GM12801 (cell line): ENCODE results near the gene BMPR1A.

ENCODE experiments used
- TF ChIP-seq, protein P1 (sequence below): IDR thresholded peaks from one replicate; pipeline ENCODE4 v1.5.1; 2011; ENCODE audit warnings: control low read depth; ENCODE audit not compliant: insufficient read length; ENCODE audit errors: extremely low read depth

The BMPR1A gene

DNA sequence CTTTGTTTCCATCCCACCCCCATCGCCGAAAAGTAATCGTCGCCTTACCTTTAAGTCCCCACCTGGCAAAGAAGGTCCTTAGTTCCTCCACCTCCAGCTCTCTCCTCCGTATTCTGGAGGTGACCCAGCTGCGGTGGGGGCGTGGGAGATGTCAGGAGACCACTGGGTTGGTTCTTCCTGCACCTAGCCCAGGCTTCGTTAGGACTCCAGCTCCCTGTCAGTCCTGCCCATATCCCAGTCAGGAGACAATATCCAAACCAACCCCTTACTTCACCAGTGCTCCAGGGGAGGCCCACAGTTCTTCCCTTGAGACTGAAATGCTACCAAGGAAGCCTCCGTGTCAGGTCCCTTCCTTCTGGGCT is 212.6 kb downstream of the BMPR1A start:
- TF ChIP-seq, protein P1, sequence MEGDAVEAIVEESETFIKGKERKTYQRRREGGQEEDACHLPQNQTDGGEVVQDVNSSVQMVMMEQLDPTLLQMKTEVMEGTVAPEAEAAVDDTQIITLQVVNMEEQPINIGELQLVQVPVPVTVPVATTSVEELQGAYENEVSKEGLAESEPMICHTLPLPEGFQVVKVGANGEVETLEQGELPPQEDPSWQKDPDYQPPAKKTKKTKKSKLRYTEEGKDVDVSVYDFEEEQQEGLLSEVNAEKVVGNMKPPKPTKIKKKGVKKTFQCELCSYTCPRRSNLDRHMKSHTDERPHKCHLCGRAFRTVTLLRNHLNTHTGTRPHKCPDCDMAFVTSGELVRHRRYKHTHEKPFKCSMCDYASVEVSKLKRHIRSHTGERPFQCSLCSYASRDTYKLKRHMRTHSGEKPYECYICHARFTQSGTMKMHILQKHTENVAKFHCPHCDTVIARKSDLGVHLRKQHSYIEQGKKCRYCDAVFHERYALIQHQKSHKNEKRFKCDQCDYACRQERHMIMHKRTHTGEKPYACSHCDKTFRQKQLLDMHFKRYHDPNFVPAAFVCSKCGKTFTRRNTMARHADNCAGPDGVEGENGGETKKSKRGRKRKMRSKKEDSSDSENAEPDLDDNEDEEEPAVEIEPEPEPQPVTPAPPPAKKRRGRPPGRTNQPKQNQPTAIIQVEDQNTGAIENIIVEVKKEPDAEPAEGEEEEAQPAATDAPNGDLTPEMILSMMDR = no peak

DNA sequence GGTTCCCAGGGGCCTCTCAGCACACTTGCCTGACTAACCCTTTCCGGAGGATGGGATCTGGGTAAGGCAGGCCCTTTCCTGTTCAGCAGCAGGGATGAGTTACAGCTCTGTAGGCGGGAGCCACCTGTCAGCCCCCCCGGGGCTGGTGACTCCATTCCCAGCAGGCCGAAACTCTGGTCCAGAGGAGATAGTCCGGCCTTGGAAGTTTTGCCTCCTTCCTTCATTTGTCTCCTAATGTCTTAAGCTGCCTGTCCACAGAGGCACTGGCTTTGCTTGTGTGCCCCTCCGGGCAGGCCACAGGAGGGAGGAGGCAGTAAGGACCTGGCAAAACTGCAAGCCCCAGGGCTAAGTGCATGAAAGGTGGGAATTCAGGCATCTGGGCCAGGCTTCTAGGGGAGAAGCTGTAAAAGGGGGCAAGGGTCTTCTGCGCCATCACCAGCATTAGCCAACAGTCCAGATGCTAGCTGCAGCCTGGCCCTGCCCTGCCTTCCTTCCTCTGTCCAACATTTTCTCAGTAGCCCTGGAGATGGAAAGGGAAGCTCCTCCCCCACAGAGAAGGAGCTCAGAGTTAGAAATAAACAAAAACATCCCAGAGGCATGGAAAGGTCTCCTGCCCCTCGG is 213.1 kb downstream of the BMPR1A start:
- TF ChIP-seq, protein P1 = no peak

DNA sequence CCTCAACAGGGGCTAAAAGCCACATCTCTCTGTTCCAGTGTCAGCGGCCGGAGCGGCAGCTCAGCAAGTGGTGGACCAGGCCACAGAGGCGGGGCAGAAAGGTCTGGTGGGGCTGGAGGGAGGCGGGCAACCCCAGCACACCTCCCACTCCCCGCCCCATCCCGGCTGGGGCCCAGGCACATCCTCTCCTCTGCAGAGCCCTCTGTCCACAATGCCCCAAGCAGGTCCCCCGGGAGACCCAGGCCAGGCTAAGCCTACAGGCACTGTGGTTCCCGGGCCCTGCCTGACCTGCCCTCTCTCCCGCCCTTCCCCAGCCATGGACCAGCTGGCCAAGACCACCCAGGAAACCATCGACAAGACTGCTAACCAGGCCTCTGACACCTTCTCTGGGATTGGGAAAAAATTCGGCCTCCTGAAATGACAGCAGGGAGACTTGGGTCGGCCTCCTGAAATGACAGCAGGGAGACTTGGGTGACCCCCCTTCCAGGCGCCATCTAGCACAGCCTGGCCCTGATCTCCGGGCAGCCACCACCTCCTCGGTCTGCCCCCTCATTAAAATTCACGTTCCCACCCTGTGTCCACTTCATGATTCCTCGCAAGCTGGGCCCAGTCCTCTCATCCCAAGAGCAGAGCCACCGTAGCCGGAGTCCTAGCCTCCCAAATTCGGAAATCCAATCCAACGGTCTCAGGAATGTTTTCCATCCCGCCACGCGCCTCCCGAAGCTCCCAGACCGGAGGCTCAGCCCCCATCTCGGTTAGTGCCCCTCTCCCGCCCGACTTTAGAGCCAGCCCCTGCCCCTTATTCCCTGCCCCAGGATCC is 214.0 kb downstream of the BMPR1A start:
- TF ChIP-seq, protein P1 = no peak

DNA sequence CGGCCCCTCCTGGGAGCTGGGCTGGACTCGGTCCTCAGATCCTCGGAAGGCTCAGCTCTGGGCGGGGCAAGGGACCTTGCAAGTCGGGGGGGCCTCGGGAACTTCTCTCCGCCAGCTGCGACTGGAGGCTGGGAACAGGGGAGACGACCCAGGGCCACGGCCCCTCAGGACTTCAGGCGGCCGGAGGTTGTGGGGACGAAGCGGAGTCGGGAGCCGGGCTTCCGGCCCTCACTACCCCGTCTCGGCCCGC is 214.5 kb downstream of the BMPR1A start:
- TF ChIP-seq, protein P1 = no peak

DNA sequence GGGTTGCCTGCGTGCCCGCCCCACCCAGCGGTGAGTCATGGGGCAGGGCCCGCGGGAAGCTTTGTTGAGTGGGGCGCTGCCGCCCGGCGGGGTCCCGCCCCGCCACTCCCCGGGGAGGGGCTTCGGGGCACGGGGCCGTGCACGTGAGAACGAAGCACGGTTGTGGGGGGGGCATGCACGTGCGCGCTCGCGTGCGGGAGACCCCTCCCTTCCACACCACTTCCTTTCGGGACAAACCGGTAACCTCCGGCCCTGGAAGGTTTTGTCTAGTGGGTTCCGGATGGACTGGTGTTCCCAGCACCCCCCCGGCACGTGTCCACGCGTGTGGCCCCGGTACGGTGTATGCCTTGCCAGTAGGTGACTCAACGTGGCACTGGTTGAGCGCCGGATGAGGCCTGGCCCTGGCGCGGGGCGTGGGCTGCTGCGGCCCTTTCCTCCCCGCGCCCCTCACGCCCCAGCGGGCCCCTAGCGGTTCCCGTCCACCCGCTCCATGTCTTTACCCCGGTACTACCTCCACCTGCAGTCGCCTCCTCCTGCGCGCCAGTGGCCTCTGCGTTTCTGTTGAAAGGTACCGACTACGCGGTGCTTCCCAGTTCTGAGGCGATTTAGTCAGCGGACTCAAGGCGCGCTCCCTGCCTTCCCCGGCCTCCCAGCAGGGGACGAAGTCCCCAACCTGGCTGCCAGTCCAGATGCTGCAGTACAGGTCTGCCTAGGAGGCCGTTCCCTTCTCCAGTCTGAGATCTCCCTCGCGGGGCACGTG is 215.0 kb downstream of the BMPR1A start:
- TF ChIP-seq, protein P1 = no peak

DNA sequence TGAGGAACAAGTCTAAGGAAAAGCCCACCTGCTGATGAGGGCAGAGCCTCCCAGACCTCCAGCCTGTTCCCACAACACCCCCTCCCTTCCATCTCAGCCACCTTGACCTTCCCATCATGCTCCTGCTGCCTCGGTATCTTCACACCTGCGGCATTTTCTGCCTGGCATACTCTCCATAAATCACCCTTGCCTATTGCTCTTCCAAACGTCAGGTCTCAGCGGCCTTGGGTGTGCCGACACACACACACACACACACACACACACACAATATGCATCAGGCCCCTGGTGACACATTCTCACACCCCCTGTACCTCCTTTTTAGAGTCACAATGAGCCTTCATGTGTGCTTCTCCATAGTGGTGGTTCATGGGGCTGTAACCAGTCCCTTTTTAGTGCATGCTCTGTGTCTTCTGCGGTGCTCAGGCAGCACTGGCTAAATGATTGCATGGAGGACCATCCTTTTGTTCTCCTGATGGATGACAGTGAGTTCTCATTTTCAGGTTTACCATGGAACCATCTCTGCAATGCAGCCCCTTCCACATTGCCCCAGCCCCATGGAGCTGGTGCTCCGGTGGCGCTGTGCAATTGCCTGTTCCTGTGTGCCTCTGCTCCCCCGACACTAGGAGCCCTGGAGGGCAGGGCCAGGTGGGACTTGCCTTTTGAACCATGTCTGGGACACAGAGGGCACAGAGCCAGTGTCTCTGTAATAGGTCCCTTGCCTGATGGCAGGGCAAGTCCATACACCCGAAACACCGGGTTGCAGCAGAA is 216.4 kb downstream of the BMPR1A start:
- TF ChIP-seq, protein P1 = no peak

DNA sequence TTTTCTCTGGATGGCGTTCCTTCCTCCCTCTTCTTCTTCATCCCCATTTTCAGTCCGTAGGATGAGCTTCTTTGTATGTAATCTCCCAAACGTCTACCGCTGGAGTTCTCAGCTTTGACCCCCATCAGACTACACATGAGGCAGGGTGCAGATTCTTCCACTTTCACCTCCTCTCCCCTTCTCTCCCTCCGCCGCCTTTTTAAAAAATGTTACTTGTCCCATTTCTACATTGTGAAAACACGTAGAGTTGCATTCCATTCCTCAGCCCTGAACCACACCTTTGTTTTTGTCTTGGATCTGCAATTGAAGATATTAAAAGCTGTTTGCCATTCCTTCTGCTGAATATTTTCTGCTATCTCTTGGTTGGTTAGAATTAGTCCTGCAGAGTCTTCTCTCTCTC is 218.1 kb downstream of the BMPR1A start:
- TF ChIP-seq, protein P1 = no peak
